Lung (tissue), 12 donors: ENCODE measurements around the gene LPAR1. TPM values are rescaled to one million over a fixed set of nuclear protein-coding genes. Genes with fewer than 3 reads are reported as not detected.

Experiments used
- ATAC-seq: fragments of 200-7000 bp; cut with Tn5 transposase; one replicate; pipeline ENCODE4 v1.9.1; 2020; ENCODE audit warnings: moderate number of reproducible peaks; ENCODE audit not compliant: insufficient read depth, low FRiP score
- DNase-seq, 3 donors: peaks; one replicate each; pipeline ENCODE4 v3.0.0-alpha.2; 2013 to 2017
- H3K27ac ChIP-seq, 2 donors: one replicate each; pipeline ENCODE4 v1.5.1; 2013; ENCODE audit warnings: mild to moderate bottlenecking in 2 of 2, moderate library complexity in 2 of 2, control low read depth in 1 of 2, inconsistent platforms in 1 of 2, low read depth in 1 of 2, low read length in 1 of 2
- H3K27me3 ChIP-seq, 3 donors: one replicate each; pipeline ENCODE4 v1.5.1; 2013; ENCODE audit warnings: low read length in 2 of 3; ENCODE audit not compliant: control insufficient read depth in 3 of 3, insufficient read depth in 3 of 3
- H3K36me3 ChIP-seq, 4 donors: one replicate each; pipeline ENCODE4 v1.5.1; 2013; ENCODE audit warnings: low read length in 4 of 4, mild to moderate bottlenecking in 1 of 4, moderate library complexity in 1 of 4; ENCODE audit not compliant: control insufficient read depth in 4 of 4, insufficient read depth in 4 of 4
- H3K4me1 ChIP-seq, 5 donors: one replicate each; pipeline ENCODE4 v1.5.1; 2013; ENCODE audit warnings: low read length in 5 of 5, mild to moderate bottlenecking in 2 of 5, moderate library complexity in 1 of 5; ENCODE audit not compliant: control insufficient read depth in 5 of 5, insufficient read depth in 5 of 5
- H3K4me3 ChIP-seq: one replicate; pipeline ENCODE4 v1.5.1; 2013; ENCODE audit warnings: mild to moderate bottlenecking, control low read depth, moderate library complexity
- H3K9ac ChIP-seq, 2 donors: one replicate each; pipeline ENCODE4 v1.5.1; 2013; ENCODE audit warnings: low read length in 2 of 2, control low read depth in 1 of 2; ENCODE audit not compliant: insufficient read depth in 1 of 2
- H3K9me3 ChIP-seq, 4 donors: one replicate each; pipeline ENCODE4 v1.5.1; 2013; ENCODE audit warnings: low read length in 3 of 4, mild to moderate bottlenecking in 1 of 4, moderate library complexity in 1 of 4; ENCODE audit not compliant: control insufficient read depth in 4 of 4, insufficient read depth in 3 of 4
- CTCF ChIP-seq: IDR thresholded peaks from 2 replicates; pipeline ENCODE4 v1.5.1; 2012; ENCODE audit warnings: mild to moderate bottlenecking; ENCODE audit errors: control extremely low read depth, extremely low read depth
- WGBS, 2 donors: extraction: QIAGEN DNeasy Blood & Tissue Kit; methylation state at CpG; one replicate each; pipeline ENCODE4 v1.1.7; 2013; 5-methylcytosine and 5-hydroxymethylcytosine counted together
- polyA plus RNA-seq, 2 donors: library from polyadenylated mRNA; stranded (reverse); fragments of 200-250 nt; gene quantifications; one replicate each; pipeline ENCODE4 v1.2.1, GENCODE V29; 2013
- total RNA-seq, 2 donors: library from RNA; depleted of rRNA in 1 of 2; stranded (reverse); fragments of >200 nt in 1 of 2; gene quantifications; one replicate each; pipeline ENCODE4 v1.2.1, GENCODE V29; 2014 to 2021
- donor health status: control.
- donor health status: control.
- donor health status: Bipolar disorder and iron deficiency.
- donor health status: healthy.
- donor health status: DM: yes; HTN: yes; CAD: no.

Gene LPAR1
- total and polyA plus RNA-seq, 4 donors: 5.2 to 47.6 (median 23.3) TPM

GRCh38 chr9:110971234-110971633 is 67.0 kb downstream of the LPAR1 start:
- Histone ChIP-seq H3K27me3 (no peaks in the 10 kb centered on the region), H3K9me3 (no peaks in the 10 kb centered on the region), H3K27ac (no peak overlapping the region), H3K36me3 (peaks cover 0 to 37% (median 4%) of the 10 kb centered on the region in 4 donors), H3K4me1 (peaks cover 0 to 9% (median 0%) of the 10 kb centered on the region in 5 donors), H3K9ac (no peak overlapping the region), H3K4me3 (no peak overlapping the region)
- no peak for TF ChIP-seq CTCF
- DNase-seq (no peak), ATAC-seq (no peak)
- WGBS, 2 donors: 96 to 98% methylated on average over 2 of the region's 2 CpGs

- TF ChIP-seq CTCF: no peak
- Histone ChIP-seq H3K36me3 (peaks cover 0 to 42% (median 8%) of the 10 kb centered on the region in 4 donors), H3K9me3 (no peaks in the 10 kb centered on the region), H3K9ac (no peak overlapping the region), H3K4me3 (no peak overlapping the region), H3K27me3 (no peaks in the 10 kb centered on the region), H3K27ac (no peak overlapping the region), H3K4me1 (peaks cover 0 to 4% (median 0%) of the 10 kb centered on the region in 5 donors)
- ATAC-seq: no peak
- DNase-seq: peak in 1 of 3 donors; percentile 40
- WGBS, 2 donors: 78 to 94% methylated on average over 4 of the region's 4 CpGs
These were observed 68.3 kb downstream of the LPAR1 start for GRCh38 chr9:110969971-110970386.

- H3K9me3 ChIP-seq: no peaks in the 10 kb centered on the region
- no peaks in the 10 kb centered on the region for H3K27me3 ChIP-seq
- no peak overlapping the region for H3K4me3 ChIP-seq
- ATAC-seq (no peak), DNase-seq (no peak)
- 84 to 91% methylated on average over 4 of the region's 4 CpGs for WGBS, 2 donors
- H3K27ac ChIP-seq: no peak overlapping the region
- no peaks in the 10 kb centered on the region for H3K4me1 ChIP-seq
- peaks cover 0 to 40% (median 9%) of the 10 kb centered on the region in 4 donors for H3K36me3 ChIP-seq
- no peak overlapping the region for H3K9ac ChIP-seq
- no peak for TF ChIP-seq CTCF
These were observed 70.2 kb downstream of the LPAR1 start for GRCh38 chr9:110968096-110968495.

GRCh38 chr9:110967196-110967595 is 71.1 kb downstream of the LPAR1 start:
- DNase-seq: no peak
- no peak overlapping the region for H3K9ac ChIP-seq
- WGBS, 2 donors: 85 to 89% methylated on average over 2 of the region's 2 CpGs
- no peaks in the 10 kb centered on the region for H3K9me3 ChIP-seq
- no peak overlapping the region for H3K4me3 ChIP-seq
- no peak for ATAC-seq
- peaks cover 0 to 37% (median 10%) of the 10 kb centered on the region in 4 donors for H3K36me3 ChIP-seq
- no peak for TF ChIP-seq CTCF
- H3K27me3 ChIP-seq: no peaks in the 10 kb centered on the region
- no peaks in the 10 kb centered on the region for H3K4me1 ChIP-seq
- H3K27ac ChIP-seq: no peak overlapping the region
